HepG2 (cell line): ENCODE measurements around the gene WDR76. TPM values are rescaled to one million over a fixed set of nuclear protein-coding genes. Genes with fewer than 3 reads are reported as not detected.
A peak's percentile ranks its signal among the peaks of the same experiment; 100 is the strongest.

Source experiments
- BCL6 ChIP-seq: IDR thresholded peaks from 2 replicates; pipeline ENCODE4 v1.6.1; 2016; ENCODE audit warnings: missing genetic modification reagents, missing compliant biosample characterization
- EED ChIP-seq: sonication (generic); formaldehyde crosslinking; IDR thresholded peaks from 2 replicates; pipeline ENCODE4 v1.5.0; 2020; ENCODE audit warnings: mild to moderate bottlenecking, missing genetic modification reagents
- FOXK2 ChIP-seq: fragments of 450-650 bp; IDR thresholded peaks from 2 replicates; pipeline ENCODE4 v1.6.1; 2016
- PAWR ChIP-seq: sonication (generic); formaldehyde crosslinking; IDR thresholded peaks from 2 replicates; pipeline ENCODE4 v1.4.0; 2020; ENCODE audit warnings: missing genetic modification reagents, mild to moderate bottlenecking, borderline replicate concordance
- TBP ChIP-seq: sonication (generic); formaldehyde crosslinking; IDR thresholded peaks from 2 replicates; pipeline ENCODE4 v1.5.0; 2020; ENCODE audit warnings: missing genetic modification reagents
- YEATS4 ChIP-seq: sonication (generic); formaldehyde crosslinking; IDR thresholded peaks from 2 replicates; pipeline ENCODE4 v1.4.0; 2020; ENCODE audit warnings: missing genetic modification reagents, borderline replicate concordance
- ZMYM2 ChIP-seq: sonication (generic); formaldehyde crosslinking; IDR thresholded peaks from 2 replicates; pipeline ENCODE4 v1.8.0; 2022; ENCODE audit warnings: mild to moderate bottlenecking, missing genetic modification reagents
- ZNF205 ChIP-seq: IDR thresholded peaks from 2 replicates; pipeline ENCODE4 v1.6.1; 2018; ENCODE audit warnings: missing biosample characterization, missing genetic modification reagents
- polyA plus RNA-seq, 8 experiments: library from polyadenylated mRNA; depleted of rRNA in 3 of 8; stranded (reverse) in 7 of 8; unstranded in 1 of 8; fragments of >200 nt; fragmentation: Illumina TruSeq in 4 of 8; extraction: Trizol in 4 of 8; gene quantifications; 2 replicates each; pipeline versions ENCODE4 v1.2.1 to v1.2.3, GENCODE V29; 2011 to 2016; ENCODE audit warnings: low read depth in 4 of 8, missing spikeins in 1 of 8, mixed read lengths in 1 of 8; ENCODE audit not compliant: insufficient read depth in 1 of 8
- total RNA-seq, 5 experiments: library from RNA; depleted of rRNA; stranded (reverse); fragments of >200 nt; fragmentation: Illumina TruSeq; extraction: Trizol; gene quantifications; 2 replicates each; pipeline ENCODE4 v1.2.3, GENCODE V29; 2016; ENCODE audit warnings: low read depth in 1 of 5
- TF ChIP-seq, protein P1 (sequence below): sonication (generic); formaldehyde crosslinking; IDR thresholded peaks from 2 replicates; pipeline ENCODE4 v1.4.0; 2020; ENCODE audit warnings: mild to moderate bottlenecking, missing genetic modification reagents, borderline replicate concordance
- TF ChIP-seq, protein P2 (sequence below): sonication (generic); formaldehyde crosslinking; IDR thresholded peaks from 2 replicates; pipeline ENCODE4 v1.4.0; 2020; ENCODE audit warnings: mild to moderate bottlenecking, missing genetic modification reagents
- TF ChIP-seq, protein P3 (sequence below): sonication (generic); formaldehyde crosslinking; IDR thresholded peaks from 2 replicates; pipeline ENCODE4 v1.5.0; 2020; ENCODE audit warnings: missing genetic modification reagents, mild to moderate bottlenecking, borderline replicate concordance
- TF ChIP-seq, protein P4 (sequence below): sonication (generic); formaldehyde crosslinking; conservative IDR thresholded peaks from 2 replicates; pipeline ENCODE4 v1.4.0; 2020; ENCODE audit warnings: mild to moderate bottlenecking, missing genetic modification reagents, moderate library complexity
- TF ChIP-seq, protein P5 (sequence below): sonication (generic); formaldehyde crosslinking; IDR thresholded peaks from 2 replicates; pipeline ENCODE4 v1.4.0; 2020; ENCODE audit warnings: missing genetic modification reagents, borderline replicate concordance

Gene WDR76
- total and polyA plus RNA-seq, 2 of the 13 experiments (the other 11 are each of a cell fraction or from before 2014, with no cell fraction given), result 1.1 to 9.7 TPM

DNA sequence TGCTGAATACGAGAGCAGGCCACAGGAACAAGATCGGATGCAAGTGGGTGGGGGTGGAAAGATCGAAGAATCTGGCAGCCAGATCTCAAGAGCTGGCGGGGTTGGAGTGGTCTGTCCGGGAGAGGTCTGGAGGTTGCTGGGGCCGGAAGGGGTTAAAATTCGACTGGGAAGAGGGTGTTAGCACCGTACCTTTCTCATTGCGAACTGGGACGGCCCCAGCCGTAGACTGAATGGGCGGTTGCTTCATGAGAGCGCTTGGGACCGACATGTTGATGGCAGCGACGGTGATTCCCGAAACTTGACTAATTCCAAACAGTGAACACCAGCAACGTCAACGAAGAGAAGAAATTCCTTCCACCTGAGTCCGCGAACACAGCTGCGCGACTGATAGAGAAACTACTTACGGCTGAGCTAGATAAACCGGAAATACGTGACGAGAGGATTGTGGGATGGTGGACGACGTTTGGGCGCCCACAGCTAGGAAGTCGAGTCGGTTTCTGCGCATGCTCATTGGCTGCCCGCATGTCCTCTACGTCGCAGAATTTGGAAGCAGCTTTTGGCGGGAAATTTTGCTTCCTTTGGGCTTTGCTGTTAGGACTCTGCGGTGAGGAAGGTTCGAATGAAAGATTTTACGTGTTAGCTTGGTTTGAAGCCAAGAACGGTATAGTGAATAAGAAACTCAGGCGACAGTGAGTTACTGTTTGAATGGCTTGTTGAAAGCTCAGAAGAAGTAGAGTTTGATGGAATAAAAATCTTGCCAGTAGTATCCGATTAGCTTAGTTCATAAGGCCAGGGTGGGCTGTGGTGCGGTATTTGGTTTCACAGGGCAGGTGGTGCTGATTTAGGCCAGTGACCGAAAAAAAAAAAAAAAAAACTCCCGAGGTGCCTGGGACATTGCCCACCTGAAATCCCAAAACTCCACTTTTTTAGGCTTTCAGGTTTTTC, 2.2 kb upstream of the WDR76 start, which contains the start of gene MFAP1 (continued):
- TF ChIP-seq, protein P1, sequence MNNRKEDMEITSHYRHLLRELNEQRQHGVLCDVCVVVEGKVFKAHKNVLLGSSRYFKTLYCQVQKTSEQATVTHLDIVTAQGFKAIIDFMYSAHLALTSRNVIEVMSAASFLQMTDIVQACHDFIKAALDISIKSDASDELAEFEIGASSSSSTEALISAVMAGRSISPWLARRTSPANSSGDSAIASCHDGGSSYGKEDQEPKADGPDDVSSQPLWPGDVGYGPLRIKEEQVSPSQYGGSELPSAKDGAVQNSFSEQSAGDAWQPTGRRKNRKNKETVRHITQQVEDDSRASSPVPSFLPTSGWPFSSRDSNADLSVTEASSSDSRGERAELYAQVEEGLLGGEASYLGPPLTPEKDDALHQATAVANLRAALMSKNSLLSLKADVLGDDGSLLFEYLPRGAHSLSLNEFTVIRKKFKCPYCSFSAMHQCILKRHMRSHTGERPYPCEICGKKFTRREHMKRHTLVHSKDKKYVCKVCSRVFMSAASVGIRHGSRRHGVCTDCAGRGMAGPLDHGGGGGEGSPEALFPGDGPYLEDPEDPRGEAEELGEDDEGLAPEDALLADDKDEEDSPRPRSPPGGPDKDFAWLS, result no peak
- TF ChIP-seq, protein P2, sequence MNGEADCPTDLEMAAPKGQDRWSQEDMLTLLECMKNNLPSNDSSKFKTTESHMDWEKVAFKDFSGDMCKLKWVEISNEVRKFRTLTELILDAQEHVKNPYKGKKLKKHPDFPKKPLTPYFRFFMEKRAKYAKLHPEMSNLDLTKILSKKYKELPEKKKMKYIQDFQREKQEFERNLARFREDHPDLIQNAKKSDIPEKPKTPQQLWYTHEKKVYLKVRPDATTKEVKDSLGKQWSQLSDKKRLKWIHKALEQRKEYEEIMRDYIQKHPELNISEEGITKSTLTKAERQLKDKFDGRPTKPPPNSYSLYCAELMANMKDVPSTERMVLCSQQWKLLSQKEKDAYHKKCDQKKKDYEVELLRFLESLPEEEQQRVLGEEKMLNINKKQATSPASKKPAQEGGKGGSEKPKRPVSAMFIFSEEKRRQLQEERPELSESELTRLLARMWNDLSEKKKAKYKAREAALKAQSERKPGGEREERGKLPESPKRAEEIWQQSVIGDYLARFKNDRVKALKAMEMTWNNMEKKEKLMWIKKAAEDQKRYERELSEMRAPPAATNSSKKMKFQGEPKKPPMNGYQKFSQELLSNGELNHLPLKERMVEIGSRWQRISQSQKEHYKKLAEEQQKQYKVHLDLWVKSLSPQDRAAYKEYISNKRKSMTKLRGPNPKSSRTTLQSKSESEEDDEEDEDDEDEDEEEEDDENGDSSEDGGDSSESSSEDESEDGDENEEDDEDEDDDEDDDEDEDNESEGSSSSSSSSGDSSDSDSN (CRISPR knock-in tag), result no peak; the same call in 1 of the 2 replicates
- no peak for TF ChIP-seq TBP (CRISPR knock-in tag)
- peak; percentile 67 for TF ChIP-seq YEATS4
- TF ChIP-seq EED (CRISPR knock-in tag), result no peak
- TF ChIP-seq, protein P3, sequence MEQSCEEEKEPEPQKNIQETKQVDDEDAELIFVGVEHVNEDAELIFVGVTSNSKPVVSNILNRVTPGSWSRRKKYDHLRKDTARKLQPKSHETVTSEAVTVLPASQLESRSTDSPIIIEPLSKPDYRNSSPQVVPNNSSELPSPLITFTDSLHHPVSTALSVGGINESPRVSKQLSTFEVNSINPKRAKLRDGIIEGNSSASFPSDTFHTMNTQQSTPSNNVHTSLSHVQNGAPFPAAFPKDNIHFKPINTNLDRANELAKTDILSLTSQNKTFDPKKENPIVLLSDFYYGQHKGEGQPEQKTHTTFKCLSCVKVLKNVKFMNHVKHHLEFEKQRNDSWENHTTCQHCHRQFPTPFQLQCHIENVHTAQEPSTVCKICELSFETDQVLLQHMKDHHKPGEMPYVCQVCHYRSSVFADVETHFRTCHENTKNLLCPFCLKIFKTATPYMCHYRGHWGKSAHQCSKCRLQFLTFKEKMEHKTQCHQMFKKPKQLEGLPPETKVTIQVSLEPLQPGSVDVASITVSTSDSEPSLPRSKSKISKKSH, result peak; percentile 61; the same call in 1 of the 2 replicates
- no peak for TF ChIP-seq ZMYM2 (CRISPR knock-in tag)
- peak; percentile 10; the same call in 1 of the 2 replicates for TF ChIP-seq FOXK2
- TF ChIP-seq BCL6, result no peak
- TF ChIP-seq, protein P4, sequence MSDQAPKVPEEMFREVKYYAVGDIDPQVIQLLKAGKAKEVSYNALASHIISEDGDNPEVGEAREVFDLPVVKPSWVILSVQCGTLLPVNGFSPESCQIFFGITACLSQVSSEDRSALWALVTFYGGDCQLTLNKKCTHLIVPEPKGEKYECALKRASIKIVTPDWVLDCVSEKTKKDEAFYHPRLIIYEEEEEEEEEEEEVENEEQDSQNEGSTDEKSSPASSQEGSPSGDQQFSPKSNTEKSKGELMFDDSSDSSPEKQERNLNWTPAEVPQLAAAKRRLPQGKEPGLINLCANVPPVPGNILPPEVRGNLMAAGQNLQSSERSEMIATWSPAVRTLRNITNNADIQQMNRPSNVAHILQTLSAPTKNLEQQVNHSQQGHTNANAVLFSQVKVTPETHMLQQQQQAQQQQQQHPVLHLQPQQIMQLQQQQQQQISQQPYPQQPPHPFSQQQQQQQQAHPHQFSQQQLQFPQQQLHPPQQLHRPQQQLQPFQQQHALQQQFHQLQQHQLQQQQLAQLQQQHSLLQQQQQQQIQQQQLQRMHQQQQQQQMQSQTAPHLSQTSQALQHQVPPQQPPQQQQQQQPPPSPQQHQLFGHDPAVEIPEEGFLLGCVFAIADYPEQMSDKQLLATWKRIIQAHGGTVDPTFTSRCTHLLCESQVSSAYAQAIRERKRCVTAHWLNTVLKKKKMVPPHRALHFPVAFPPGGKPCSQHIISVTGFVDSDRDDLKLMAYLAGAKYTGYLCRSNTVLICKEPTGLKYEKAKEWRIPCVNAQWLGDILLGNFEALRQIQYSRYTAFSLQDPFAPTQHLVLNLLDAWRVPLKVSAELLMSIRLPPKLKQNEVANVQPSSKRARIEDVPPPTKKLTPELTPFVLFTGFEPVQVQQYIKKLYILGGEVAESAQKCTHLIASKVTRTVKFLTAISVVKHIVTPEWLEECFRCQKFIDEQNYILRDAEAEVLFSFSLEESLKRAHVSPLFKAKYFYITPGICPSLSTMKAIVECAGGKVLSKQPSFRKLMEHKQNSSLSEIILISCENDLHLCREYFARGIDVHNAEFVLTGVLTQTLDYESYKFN, result no peak
- TF ChIP-seq, protein P5, sequence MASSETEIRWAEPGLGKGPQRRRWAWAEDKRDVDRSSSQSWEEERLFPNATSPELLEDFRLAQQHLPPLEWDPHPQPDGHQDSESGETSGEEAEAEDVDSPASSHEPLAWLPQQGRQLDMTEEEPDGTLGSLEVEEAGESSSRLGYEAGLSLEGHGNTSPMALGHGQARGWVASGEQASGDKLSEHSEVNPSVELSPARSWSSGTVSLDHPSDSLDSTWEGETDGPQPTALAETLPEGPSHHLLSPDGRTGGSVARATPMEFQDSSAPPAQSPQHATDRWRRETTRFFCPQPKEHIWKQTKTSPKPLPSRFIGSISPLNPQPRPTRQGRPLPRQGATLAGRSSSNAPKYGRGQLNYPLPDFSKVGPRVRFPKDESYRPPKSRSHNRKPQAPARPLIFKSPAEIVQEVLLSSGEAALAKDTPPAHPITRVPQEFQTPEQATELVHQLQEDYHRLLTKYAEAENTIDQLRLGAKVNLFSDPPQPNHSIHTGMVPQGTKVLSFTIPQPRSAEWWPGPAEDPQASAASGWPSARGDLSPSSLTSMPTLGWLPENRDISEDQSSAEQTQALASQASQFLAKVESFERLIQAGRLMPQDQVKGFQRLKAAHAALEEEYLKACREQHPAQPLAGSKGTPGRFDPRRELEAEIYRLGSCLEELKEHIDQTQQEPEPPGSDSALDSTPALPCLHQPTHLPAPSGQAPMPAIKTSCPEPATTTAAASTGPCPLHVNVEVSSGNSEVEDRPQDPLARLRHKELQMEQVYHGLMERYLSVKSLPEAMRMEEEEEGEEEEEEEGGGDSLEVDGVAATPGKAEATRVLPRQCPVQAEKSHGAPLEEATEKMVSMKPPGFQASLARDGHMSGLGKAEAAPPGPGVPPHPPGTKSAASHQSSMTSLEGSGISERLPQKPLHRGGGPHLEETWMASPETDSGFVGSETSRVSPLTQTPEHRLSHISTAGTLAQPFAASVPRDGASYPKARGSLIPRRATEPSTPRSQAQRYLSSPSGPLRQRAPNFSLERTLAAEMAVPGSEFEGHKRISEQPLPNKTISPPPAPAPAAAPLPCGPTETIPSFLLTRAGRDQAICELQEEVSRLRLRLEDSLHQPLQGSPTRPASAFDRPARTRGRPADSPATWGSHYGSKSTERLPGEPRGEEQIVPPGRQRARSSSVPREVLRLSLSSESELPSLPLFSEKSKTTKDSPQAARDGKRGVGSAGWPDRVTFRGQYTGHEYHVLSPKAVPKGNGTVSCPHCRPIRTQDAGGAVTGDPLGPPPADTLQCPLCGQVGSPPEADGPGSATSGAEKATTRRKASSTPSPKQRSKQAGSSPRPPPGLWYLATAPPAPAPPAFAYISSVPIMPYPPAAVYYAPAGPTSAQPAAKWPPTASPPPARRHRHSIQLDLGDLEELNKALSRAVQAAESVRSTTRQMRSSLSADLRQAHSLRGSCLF (CRISPR knock-in tag), result no peak
- TF ChIP-seq ZNF205 (CRISPR knock-in tag), result no peak
- no peak for TF ChIP-seq PAWR (CRISPR knock-in tag)
